Right lobe of liver (tissue), 6 donors: Measurements from ENCODE around the gene DLG2. TPM values are rescaled to one million over a fixed set of nuclear protein-coding genes. Genes with fewer than 3 reads are reported as not detected.

ENCODE experiments used
- ATAC-seq, 4 donors: fragments of 200-7000 bp; cut with Tn5 transposase; one replicate each; pipeline ENCODE4 v1.9.1; 2020; ENCODE audit warnings: mild to moderate bottlenecking in 4 of 4, moderate library complexity in 4 of 4
- DNase-seq, 3 donors: peaks; one replicate each; pipeline ENCODE4 v3.0.0-alpha.2; 2020
- H3K27ac ChIP-seq, 3 donors: fragments of 200-600 bp; one replicate each; pipeline ENCODE4 v1.8.0; 2022
- H3K27me3 ChIP-seq, 2 donors: fragments of 200-600 bp; one replicate each; pipeline ENCODE4 v1.8.0; 2022
- H3K36me3 ChIP-seq, 4 donors: fragments of 200-600 bp; sonication (generic) in 1 of 4; one replicate each; pipeline versions ENCODE4 v1.5.1 to v1.8.0; 2017 to 2022; ENCODE audit warnings: control low read depth in 1 of 4
- H3K4me1 ChIP-seq, 4 donors: fragments of 200-600 bp; sonication (generic) in 1 of 4; one replicate each; pipeline versions ENCODE4 v1.5.1 to v1.8.0; 2017 to 2022; ENCODE audit warnings: control low read depth in 1 of 4
- H3K4me3 ChIP-seq, 3 donors: fragments of 200-600 bp; one replicate each; pipeline ENCODE4 v1.8.0; 2022
- H3K9me3 ChIP-seq, 4 donors: fragments of 200-600 bp; sonication (generic) in 1 of 4; one replicate each; pipeline versions ENCODE4 v1.5.1 to v1.8.0; 2017 to 2022; ENCODE audit warnings: control low read depth in 1 of 4
- CTCF ChIP-seq, 4 donors: fragments of 200-600 bp in 3 of 4; fragments of 450-650 bp in 1 of 4; IDR thresholded peaks; one replicate each; pipeline versions ENCODE4 v1.5.1 to v1.8.0; 2016 to 2022; ENCODE audit warnings: antibody characterized with exemption in 4 of 4, mild to moderate bottlenecking in 2 of 4
- POLR2A ChIP-seq: fragments of 450-650 bp; IDR thresholded peaks from one replicate; pipeline ENCODE4 v1.6.1; 2017; ENCODE audit warnings: antibody characterized with exemption, mild to moderate bottlenecking
- WGBS: methylation state at CpG from one replicate; pipeline ENCODE4 v1.1.6; 2018; ENCODE audit warnings: low coverage, low lambda C conversion rate; ENCODE audit not compliant: insufficient coverage; ENCODE audit errors: missing lambda C conversion rate; 5-methylcytosine and 5-hydroxymethylcytosine counted together
- intact Hi-C, 2 donors: fragments of 100-400 bp; cut with DNase I; formaldehyde crosslinking; loops; one replicate each; pipeline versions ENCODE4 v1.11.2 to v1.14.1; 2022
- total RNA-seq, 6 experiments: library from RNA; depleted of rRNA in 2 of 6; stranded (reverse); fragments of >200 nt in 2 of 6; fragmentation: NEBNext Ultra II Directional in 3 of 6; extraction: Animal tissue kit (Norgen Biotek cat#: 25700) in 3 of 6; gene quantifications; one replicate each; pipeline versions ENCODE4 v1.1.0 to v1.2.4, GENCODE V29; 2016 to 2023
- donor health status: DM: no; HTN: yes; CAD: no.
- donor health status: DM: no; HTN: no; CAD: no.
- donor health status: DM: no; HTN: no; CAD: no.
- donor health status: DM: no; HTN: yes; CAD: no.
- donor health status: DM: no; HTN: yes; CAD: no.

The DLG2 gene
- total RNA-seq, 6 experiments from 2014 or later: 1.2 to 6.4 (median 2.5) TPM

GRCh38 chr11:85299258-85299942 lies 327.7 kb downstream of the DLG2 start:
- Histone ChIP-seq H3K4me3 (no peak overlapping the region), H3K9me3 (no peaks in the 10 kb centered on the region), H3K27me3 (no peaks in the 10 kb centered on the region), H3K27ac (no peak overlapping the region), H3K36me3 (no peaks in the 10 kb centered on the region), H3K4me1 (no peaks in the 10 kb centered on the region)
- TF ChIP-seq CTCF (IDR thresholded peaks at IDR 0.05): no peak
- no peak for TF ChIP-seq POLR2A
- ATAC-seq (no peak), DNase-seq (no peak)
- intact Hi-C loops: no loop called here
- WGBS: 93% methylated on average over 1 of the region's 1 CpG

- ATAC-seq (no peak), DNase-seq (no peak)
- H3K9me3 ChIP-seq: no peaks in the 10 kb centered on the region
- H3K27me3 ChIP-seq: no peaks in the 10 kb centered on the region
- H3K27ac ChIP-seq: no peak overlapping the region
- H3K36me3 ChIP-seq: no peaks in the 10 kb centered on the region
- no peak for TF ChIP-seq POLR2A
- no peak for TF ChIP-seq CTCF (IDR thresholded peaks at IDR 0.05)
- H3K4me1 ChIP-seq: no peaks in the 10 kb centered on the region
- 87% methylated on average over 1 of the region's 1 CpG for WGBS
- intact Hi-C loops: no loop called here
- no peak overlapping the region for H3K4me3 ChIP-seq
Observed at GRCh38 chr11:85295694-85296271, 331.4 kb downstream of the DLG2 start.

GRCh38 chr11:85281550-85281949 lies 345.6 kb downstream of the DLG2 start:
- no peak overlapping the region for H3K27ac ChIP-seq
- ATAC-seq: no peak
- 65% methylated on average over 4 of the region's 4 CpGs for WGBS
- no peaks in the 10 kb centered on the region for H3K27me3 ChIP-seq
- intact Hi-C loops: no loop called here
- H3K4me3 ChIP-seq: no peak overlapping the region
- TF ChIP-seq POLR2A (no peak), CTCF (IDR thresholded peaks at IDR 0.05) (no peak)
- H3K36me3 ChIP-seq: no peaks in the 10 kb centered on the region
- H3K9me3 ChIP-seq: no peaks in the 10 kb centered on the region
- no peak for DNase-seq
- no peaks in the 10 kb centered on the region for H3K4me1 ChIP-seq

GRCh38 chr11:85279267-85279666 lies 347.9 kb downstream of the DLG2 start:
- no peaks in the 10 kb centered on the region for H3K36me3 ChIP-seq
- no peaks in the 10 kb centered on the region for H3K27me3 ChIP-seq
- ATAC-seq: no peak
- 39% methylated on average over 1 of the region's 1 CpG for WGBS
- intact Hi-C loops: no loop called here
- DNase-seq: no peak
- H3K9me3 ChIP-seq: no peaks in the 10 kb centered on the region
- TF ChIP-seq POLR2A: no peak
- TF ChIP-seq CTCF (IDR thresholded peaks at IDR 0.05): no peak
- H3K4me3 ChIP-seq: no peak overlapping the region
- no peaks in the 10 kb centered on the region for H3K4me1 ChIP-seq
- H3K27ac ChIP-seq: no peak overlapping the region
